ENCODE measurements around the gene TFAP2E.

The TFAP2E gene

DNA sequence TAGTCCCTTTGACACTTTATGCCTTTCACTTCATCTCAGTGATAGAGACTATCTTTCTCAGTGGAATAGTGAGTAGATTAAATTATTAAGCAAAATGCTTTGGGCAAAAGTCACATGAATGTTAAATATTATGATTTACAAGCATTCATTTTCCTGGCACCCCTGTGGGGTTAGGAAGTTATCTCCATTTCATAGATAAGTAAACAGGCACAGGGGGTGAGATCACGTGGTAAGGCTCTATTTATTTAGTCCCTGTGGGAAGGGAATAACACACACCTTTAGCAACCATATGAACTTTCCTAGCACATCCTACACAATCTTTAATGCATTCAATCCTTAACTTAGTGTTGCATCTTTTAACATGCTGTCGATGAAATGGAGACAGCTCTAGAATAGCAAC is 55.9 kb downstream of the TFAP2E start (continued):
- TF ChIP-seq, protein P1, sequence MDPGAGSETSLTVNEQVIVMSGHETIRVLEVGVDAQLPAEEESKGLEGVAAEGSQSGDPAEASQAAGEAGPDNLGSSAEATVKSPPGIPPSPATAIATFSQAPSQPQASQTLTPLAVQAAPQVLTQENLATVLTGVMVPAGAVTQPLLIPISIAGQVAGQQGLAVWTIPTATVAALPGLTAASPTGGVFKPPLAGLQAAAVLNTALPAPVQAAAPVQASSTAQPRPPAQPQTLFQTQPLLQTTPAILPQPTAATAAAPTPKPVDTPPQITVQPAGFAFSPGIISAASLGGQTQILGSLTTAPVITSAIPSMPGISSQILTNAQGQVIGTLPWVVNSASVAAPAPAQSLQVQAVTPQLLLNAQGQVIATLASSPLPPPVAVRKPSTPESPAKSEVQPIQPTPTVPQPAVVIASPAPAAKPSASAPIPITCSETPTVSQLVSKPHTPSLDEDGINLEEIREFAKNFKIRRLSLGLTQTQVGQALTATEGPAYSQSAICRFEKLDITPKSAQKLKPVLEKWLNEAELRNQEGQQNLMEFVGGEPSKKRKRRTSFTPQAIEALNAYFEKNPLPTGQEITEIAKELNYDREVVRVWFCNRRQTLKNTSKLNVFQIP (CRISPR knock-in tag; IDR thresholded peaks at IDR 0.05; ENCODE audit: borderline replicate concordance, low read depth), result no peak
- TF ChIP-seq ZNF565 (CRISPR knock-in tag; conservative IDR thresholded peaks at IDR 0.05; ENCODE audit: low read depth), result no peak

DNA sequence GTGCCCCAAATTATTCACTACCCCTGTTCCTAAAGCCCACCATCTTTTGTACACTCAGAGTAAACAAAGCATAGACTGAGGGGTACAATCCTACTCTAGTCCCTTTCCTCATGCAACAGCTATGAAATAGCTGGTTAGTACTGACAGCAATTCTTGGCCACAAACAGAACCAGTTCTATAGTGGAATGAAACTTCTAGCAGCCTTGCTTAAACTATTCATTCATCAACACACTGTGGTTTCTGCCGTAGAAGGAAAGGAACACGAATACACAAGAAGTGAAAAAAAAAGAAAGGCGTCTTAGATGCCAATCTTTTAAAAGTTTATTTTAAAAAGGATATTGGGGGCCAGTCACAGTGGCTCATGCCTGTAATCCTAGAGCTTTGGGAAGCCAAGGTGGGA is 58.3 kb downstream of the TFAP2E start:
- ATAC-seq, result no peak
- TF ChIP-seq, protein P2, sequence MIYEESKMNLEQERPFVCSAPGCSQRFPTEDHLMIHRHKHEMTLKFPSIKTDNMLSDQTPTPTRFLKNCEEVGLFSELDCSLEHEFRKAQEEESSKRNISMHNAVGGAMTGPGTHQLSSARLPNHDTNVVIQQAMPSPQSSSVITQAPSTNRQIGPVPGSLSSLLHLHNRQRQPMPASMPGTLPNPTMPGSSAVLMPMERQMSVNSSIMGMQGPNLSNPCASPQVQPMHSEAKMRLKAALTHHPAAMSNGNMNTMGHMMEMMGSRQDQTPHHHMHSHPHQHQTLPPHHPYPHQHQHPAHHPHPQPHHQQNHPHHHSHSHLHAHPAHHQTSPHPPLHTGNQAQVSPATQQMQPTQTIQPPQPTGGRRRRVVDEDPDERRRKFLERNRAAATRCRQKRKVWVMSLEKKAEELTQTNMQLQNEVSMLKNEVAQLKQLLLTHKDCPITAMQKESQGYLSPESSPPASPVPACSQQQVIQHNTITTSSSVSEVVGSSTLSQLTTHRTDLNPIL (CRISPR knock-in tag; IDR thresholded peaks at IDR 0.05; ENCODE audit: low read depth), result no peak
- TF ChIP-seq, protein P3, sequence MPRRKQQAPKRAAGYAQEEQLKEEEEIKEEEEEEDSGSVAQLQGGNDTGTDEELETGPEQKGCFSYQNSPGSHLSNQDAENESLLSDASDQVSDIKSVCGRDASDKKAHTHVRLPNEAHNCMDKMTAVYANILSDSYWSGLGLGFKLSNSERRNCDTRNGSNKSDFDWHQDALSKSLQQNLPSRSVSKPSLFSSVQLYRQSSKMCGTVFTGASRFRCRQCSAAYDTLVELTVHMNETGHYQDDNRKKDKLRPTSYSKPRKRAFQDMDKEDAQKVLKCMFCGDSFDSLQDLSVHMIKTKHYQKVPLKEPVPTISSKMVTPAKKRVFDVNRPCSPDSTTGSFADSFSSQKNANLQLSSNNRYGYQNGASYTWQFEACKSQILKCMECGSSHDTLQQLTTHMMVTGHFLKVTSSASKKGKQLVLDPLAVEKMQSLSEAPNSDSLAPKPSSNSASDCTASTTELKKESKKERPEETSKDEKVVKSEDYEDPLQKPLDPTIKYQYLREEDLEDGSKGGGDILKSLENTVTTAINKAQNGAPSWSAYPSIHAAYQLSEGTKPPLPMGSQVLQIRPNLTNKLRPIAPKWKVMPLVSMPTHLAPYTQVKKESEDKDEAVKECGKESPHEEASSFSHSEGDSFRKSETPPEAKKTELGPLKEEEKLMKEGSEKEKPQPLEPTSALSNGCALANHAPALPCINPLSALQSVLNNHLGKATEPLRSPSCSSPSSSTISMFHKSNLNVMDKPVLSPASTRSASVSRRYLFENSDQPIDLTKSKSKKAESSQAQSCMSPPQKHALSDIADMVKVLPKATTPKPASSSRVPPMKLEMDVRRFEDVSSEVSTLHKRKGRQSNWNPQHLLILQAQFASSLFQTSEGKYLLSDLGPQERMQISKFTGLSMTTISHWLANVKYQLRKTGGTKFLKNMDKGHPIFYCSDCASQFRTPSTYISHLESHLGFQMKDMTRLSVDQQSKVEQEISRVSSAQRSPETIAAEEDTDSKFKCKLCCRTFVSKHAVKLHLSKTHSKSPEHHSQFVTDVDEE (CRISPR knock-in tag; IDR thresholded peaks at IDR 0.05), result no peak
- TF ChIP-seq BACH2 (CRISPR knock-in tag; IDR thresholded peaks at IDR 0.05; ENCODE audit: borderline replicate concordance) (no peak), OSR1 (CRISPR knock-in tag; IDR thresholded peaks at IDR 0.05) (no peak), ZNF565 (CRISPR knock-in tag; conservative IDR thresholded peaks at IDR 0.05; ENCODE audit: low read depth) (no peak), ZNF8 (CRISPR knock-in tag; IDR thresholded peaks at IDR 0.05) (no peak), TCF4 (CRISPR knock-in tag; IDR thresholded peaks at IDR 0.05; ENCODE audit: borderline replicate concordance) (no peak), ZFP30 (CRISPR knock-in tag; IDR thresholded peaks at IDR 0.05) (no peak), ARNTL (CRISPR knock-in tag; IDR thresholded peaks at IDR 0.05; ENCODE audit: borderline replicate concordance, low read depth) (no peak), CSDC2 (CRISPR knock-in tag; IDR thresholded peaks at IDR 0.05) (no peak)
- TF ChIP-seq, protein P4, sequence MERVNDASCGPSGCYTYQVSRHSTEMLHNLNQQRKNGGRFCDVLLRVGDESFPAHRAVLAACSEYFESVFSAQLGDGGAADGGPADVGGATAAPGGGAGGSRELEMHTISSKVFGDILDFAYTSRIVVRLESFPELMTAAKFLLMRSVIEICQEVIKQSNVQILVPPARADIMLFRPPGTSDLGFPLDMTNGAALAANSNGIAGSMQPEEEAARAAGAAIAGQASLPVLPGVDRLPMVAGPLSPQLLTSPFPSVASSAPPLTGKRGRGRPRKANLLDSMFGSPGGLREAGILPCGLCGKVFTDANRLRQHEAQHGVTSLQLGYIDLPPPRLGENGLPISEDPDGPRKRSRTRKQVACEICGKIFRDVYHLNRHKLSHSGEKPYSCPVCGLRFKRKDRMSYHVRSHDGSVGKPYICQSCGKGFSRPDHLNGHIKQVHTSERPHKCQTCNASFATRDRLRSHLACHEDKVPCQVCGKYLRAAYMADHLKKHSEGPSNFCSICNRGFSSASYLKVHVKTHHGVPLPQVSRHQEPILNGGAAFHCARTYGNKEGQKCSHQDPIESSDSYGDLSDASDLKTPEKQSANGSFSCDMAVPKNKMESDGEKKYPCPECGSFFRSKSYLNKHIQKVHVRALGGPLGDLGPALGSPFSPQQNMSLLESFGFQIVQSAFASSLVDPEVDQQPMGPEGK (CRISPR knock-in tag; IDR thresholded peaks at IDR 0.05; ENCODE audit: borderline replicate concordance), result no peak
- TF ChIP-seq, protein P5, sequence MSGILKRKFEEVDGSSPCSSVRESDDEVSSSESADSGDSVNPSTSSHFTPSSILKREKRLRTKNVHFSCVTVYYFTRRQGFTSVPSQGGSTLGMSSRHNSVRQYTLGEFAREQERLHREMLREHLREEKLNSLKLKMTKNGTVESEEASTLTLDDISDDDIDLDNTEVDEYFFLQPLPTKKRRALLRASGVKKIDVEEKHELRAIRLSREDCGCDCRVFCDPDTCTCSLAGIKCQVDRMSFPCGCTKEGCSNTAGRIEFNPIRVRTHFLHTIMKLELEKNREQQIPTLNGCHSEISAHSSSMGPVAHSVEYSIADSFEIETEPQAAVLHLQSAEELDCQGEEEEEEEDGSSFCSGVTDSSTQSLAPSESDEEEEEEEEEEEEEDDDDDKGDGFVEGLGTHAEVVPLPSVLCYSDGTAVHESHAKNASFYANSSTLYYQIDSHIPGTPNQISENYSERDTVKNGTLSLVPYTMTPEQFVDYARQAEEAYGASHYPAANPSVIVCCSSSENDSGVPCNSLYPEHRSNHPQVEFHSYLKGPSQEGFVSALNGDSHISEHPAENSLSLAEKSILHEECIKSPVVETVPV (CRISPR knock-in tag; IDR thresholded peaks at IDR 0.05), result no peak
- TF ChIP-seq, protein P1 (CRISPR knock-in tag; IDR thresholded peaks at IDR 0.05; ENCODE audit: borderline replicate concordance, low read depth), result no peak

DNA sequence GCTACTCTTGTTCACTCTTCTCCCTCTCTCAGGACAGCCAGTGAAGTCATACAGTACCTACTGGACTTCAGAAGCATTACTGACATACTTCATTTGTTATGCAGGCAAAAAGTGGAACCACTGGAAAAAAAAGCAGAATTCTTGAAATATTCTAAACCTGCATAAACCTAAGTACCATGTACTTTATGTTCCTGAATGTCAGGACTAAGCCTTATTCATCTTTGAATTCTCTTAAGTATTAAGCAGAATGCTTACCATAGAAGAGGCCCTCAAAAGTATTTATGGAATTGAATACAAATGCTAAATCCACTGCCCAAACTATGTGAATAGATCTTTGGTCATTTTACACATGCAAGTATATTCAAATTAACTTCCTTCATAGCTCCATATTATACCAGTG is 60.4 kb downstream of the TFAP2E start:
- ATAC-seq, result no peak
- no peak for TF ChIP-seq ZC3H10 (CRISPR knock-in tag; IDR thresholded peaks at IDR 0.05)
- TF ChIP-seq GLIS3 (CRISPR knock-in tag; IDR thresholded peaks at IDR 0.05), result no peak
- no peak for TF ChIP-seq TCF4 (CRISPR knock-in tag; IDR thresholded peaks at IDR 0.05; ENCODE audit: borderline replicate concordance)
- no peak for TF ChIP-seq CSDC2 (CRISPR knock-in tag; IDR thresholded peaks at IDR 0.05)
- no peak for TF ChIP-seq ESRRG (CRISPR knock-in tag; IDR thresholded peaks at IDR 0.05)
- no peak for TF ChIP-seq PPARA (CRISPR knock-in tag; IDR thresholded peaks at IDR 0.05; ENCODE audit: borderline replicate concordance)
- no peak for TF ChIP-seq ZNF565 (CRISPR knock-in tag; conservative IDR thresholded peaks at IDR 0.05; ENCODE audit: low read depth)
- TF ChIP-seq, protein P3 (CRISPR knock-in tag; IDR thresholded peaks at IDR 0.05), result no peak

Data from SK-N-SH treated with all-trans-retinoic acid at 6 μM for 48 hours (cell line).